ENCODE measurements around the gene ZNF385B. TPM values are rescaled to one million over a fixed set of nuclear protein-coding genes. Genes with fewer than 3 reads are reported as not detected.

ZNF385B gene
- total and polyA plus RNA-seq, 9 of the 15 experiments (the other 6 are each of a cell fraction or from before 2014, with no cell fraction given), result 0.50 TPM; not detected in 8

- no peak overlapping the region for H2AFZ ChIP-seq (ENCODE audit: low read depth, low read length)
- no peaks in the 10 kb centered on the region for H3K27me3 ChIP-seq (ENCODE audit: control insufficient read depth in 2 of 2, insufficient read depth in 2 of 2, low read length in 2 of 2)
- intact Hi-C loops (cut with micrococcal nuclease), result no loop called here
- H3K4me1 ChIP-seq (replicated peaks in 1 of 2; ENCODE audit: control insufficient read depth in 2 of 2, insufficient read depth in 2 of 2, low read length in 2 of 2), result no peaks in the 10 kb centered on the region
- no peaks in the 10 kb centered on the region for H3K79me2 ChIP-seq (ENCODE audit: control insufficient read depth, insufficient read depth, low read length)
- no peak overlapping the region for H3K4me3 ChIP-seq
- no peak for DNase-seq (ENCODE audit: extremely low read depth in 1 of 4, low spot score in 3 of 4)
- H3K4me2 ChIP-seq (ENCODE audit: insufficient read depth, low read length), result no peak overlapping the region
- FAIRE-seq, result no peak
- POLR2A ChIA-PET, result interaction anchor here (0.6 kb wide), 1 partner anchor 75 kb away, joined by 3 read pairs; no protein-coding TSS in a partner anchor
- ATAC-seq, result no peak
- H3K9me1 ChIP-seq (ENCODE audit: control insufficient read depth, insufficient read depth, low read length), result no peaks in the 10 kb centered on the region
- H3K36me3 ChIP-seq (ENCODE audit: control insufficient read depth, insufficient read depth, low read length), result no peaks in the 10 kb centered on the region
- H3K9me3 ChIP-seq (replicated peaks; ENCODE audit: control insufficient read depth, insufficient read depth, low read depth, low read length), result no peaks in the 10 kb centered on the region
- in situ Hi-C loops (cut with MboI), result no loop called here
- CTCF ChIA-PET (ENCODE audit: low intra/inter-chr PET ratio), result no interaction called here
- no peaks in the 10 kb centered on the region for H4K20me1 ChIP-seq (replicated peaks; ENCODE audit: control insufficient read depth, insufficient read depth, low read length)
- no peak overlapping the region for H3K9ac ChIP-seq (ENCODE audit: insufficient read depth in 1 of 2, low read depth in 2 of 2, low read length in 2 of 2)
- 4% methylated on average over 2 of the region's 2 CpGs for WGBS (ENCODE audit: insufficient coverage, low coverage, missing lambda C conversion rate)
- BruUV-seq (replicated peaks), result no TSS peak
- TF ChIP-seq E2F3 (CRISPR knock-in tag; IDR thresholded peaks at IDR 0.05) (no peak), ZC3H8 (IDR thresholded peaks at IDR 0.05) (no peak), GMEB1 (CRISPR knock-in tag; IDR thresholded peaks at IDR 0.05) (no peak), CC2D1A (IDR thresholded peaks at IDR 0.05) (no peak), HDAC1 (IDR thresholded peaks at IDR 0.05) (no peak), ZNF586 (CRISPR knock-in tag; conservative IDR thresholded peaks at IDR 0.05) (no peak), ZC3H11A (IDR thresholded peaks at IDR 0.05; ENCODE audit: low read depth, low read length) (no peak)
- no peak overlapping the region for H3K27ac ChIP-seq (ENCODE audit: extremely low read depth, low read depth, low read length)
These were observed 192.2 kb downstream of the ZNF385B start for GRCh38 chr2:179669196-179669595.
